Measurements from ENCODE around the gene CDON. TPM values are rescaled to one million over a fixed set of nuclear protein-coding genes. Genes with fewer than 3 reads are reported as not detected.

CDON gene
- total and polyA plus RNA-seq, 8 donors = 0.80 to 10.7 (median 2.9) TPM

DNA sequence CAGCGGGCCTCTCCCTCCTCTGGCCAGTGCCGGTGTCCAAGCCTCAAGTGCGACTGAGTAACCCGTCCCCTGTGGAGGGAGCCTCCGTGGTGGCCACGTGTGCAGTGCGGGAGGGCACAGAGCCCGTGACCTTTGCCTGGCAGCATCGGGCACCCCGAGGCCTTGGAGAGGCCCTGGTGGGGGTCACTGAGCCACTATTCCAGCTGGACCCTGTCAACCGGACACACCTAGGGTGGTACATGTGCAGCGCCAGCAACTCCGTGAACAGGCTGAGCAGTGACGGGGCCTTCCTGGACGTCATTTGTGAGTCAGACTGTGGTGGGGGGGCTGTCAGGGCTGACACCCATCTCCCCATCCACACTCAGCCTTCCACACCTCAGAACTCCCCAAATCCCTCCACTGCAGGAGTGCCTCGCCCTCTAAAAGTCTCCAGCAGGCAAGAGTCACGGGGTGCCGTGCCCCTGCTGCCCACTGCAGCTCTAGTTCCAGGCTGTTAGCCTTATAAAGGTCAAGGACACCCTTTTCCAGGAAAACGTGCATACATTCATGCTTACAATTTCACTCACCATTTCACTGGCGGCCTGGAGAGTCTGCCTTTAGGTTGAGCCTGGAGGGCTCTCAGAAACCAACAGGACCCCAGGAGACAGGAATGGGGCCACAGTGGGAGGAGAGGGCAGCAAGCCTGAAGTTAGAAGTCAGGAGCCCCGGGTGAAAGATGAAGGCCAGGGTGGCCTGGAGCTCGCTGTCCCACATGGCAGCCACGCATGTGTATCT, 114.2 kb downstream of the CDON start:
- DNase-seq = no peak
- ATAC-seq = no peak
- no peak for FAIRE-seq
- Histone ChIP-seq H3K4me1 (peaks cover 0 to 7% (median 7%) of the 10 kb centered on the region in 3 donors), H3K27ac (no peak overlapping the region), H3K9me3 (no peaks in the 10 kb centered on the region), H3K27me3 (no peaks in the 10 kb centered on the region), H3K4me3 (no peak overlapping the region), H3K36me3 (no peaks in the 10 kb centered on the region)
- intact Hi-C loops (cut with DNase I) = no loop called here
- 75 to 76% methylated on average over 20 to 23 of the region's 23 CpGs for WGBS, 2 donors
- TF ChIP-seq, protein P1, sequence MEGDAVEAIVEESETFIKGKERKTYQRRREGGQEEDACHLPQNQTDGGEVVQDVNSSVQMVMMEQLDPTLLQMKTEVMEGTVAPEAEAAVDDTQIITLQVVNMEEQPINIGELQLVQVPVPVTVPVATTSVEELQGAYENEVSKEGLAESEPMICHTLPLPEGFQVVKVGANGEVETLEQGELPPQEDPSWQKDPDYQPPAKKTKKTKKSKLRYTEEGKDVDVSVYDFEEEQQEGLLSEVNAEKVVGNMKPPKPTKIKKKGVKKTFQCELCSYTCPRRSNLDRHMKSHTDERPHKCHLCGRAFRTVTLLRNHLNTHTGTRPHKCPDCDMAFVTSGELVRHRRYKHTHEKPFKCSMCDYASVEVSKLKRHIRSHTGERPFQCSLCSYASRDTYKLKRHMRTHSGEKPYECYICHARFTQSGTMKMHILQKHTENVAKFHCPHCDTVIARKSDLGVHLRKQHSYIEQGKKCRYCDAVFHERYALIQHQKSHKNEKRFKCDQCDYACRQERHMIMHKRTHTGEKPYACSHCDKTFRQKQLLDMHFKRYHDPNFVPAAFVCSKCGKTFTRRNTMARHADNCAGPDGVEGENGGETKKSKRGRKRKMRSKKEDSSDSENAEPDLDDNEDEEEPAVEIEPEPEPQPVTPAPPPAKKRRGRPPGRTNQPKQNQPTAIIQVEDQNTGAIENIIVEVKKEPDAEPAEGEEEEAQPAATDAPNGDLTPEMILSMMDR (IDR thresholded peaks at IDR 0.05) = no peak

DNA sequence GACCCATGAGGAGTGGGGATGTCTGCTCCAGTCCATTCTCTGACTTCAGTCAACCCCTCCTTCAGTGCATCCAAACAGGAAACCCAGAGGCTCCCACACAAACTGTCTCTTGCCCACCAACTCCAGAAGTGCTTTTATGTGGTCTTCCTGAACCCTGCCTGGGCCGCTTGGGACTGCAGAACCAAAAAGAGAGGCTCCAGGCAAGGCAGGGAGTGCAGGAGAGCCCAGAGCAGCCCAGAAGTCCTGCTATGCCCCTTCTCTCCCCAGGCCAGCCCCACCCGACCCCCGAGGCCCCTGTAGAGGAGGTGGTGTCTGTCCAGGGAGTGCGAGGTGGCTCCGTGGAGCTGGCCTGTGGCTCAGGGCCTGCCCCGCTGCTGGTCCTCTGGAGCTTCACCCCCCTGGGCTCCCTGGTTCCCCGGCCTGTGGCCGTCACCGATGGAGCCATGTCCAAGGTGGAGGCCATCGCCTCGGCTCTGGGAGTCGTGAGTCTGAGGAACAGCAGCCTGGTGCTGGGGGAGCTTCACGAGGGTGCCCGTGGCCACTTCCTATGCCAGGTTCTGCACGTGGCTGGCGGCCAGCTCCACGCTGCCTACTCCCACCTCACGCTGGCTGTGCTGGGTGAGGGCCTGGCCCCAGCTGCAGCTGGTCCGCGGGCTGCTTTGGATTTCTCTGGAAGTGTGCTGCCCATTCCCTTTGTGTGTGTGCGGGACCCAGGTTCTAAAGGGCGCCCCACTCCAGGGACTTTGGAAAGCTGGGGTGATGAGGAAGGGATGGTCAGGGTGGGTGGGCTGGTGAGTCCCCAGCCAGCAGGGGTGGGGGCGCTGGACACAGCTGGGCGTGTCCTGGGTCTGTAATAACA, 115.0 kb downstream of the CDON start:
- 78 to 82% methylated on average over 22 to 24 of the region's 24 CpGs for whole genome bisulfite sequencing, 2 donors

DNA sequence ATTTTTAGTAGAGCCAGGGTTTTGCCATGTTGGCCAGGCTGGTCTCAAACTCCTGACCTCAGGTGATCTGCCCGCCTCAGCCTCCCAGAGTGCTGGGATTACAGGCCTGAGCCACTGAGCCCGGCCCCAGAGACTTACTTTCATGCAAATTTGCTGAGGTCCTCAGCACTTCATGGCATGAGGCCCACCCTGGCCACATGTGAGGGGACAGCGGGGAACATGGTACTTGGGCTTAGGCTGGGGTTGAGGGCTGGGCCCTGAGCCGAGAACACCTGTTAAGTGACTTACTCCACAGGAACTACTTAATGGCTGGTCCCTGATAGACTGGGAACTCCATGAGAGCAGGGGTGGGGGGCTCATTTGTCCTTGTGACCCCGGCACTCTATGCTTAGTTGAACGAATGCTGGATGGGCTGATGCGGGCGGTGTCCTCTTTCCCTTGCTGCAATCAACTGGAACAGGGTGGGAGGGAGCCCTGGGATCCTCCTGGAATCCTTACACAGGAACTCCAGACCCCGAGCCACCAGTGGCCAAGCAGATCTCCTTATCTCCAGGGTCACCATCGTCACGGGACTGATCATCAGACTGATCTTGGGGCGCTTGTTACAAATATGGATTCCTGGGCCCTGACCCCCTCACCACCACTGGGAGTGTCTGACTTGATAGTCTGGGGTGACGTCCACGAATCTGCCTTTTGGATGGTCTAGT, 115.8 kb downstream of the CDON start:
- intact Hi-C loops (cut with DNase I) = no loop called here
- DNase-seq (no peak), FAIRE-seq (no peak), ATAC-seq (no peak)
- no peak overlapping the region for H3K27ac ChIP-seq
- H3K27me3 ChIP-seq = no peaks in the 10 kb centered on the region
- no peaks in the 10 kb centered on the region for H3K9me3 ChIP-seq
- H3K36me3 ChIP-seq = no peaks in the 10 kb centered on the region
- no peak overlapping the region for H3K4me3 ChIP-seq
- WGBS, 2 donors = 79 to 88% methylated on average over 14 of the region's 14 CpGs
- H3K4me1 ChIP-seq = peaks cover 0 to 5% (median 0%) of the 10 kb centered on the region in 3 donors
- TF ChIP-seq, protein P1 (IDR thresholded peaks at IDR 0.05) = no peak

More for the DNA sequence above, 115.0 kb downstream of the CDON start:
- Histone ChIP-seq H3K27me3 (no peaks in the 10 kb centered on the region), H3K9me3 (no peaks in the 10 kb centered on the region), H3K4me3 (no peak overlapping the region), H3K4me1 (peaks cover 0 to 7% (median 7%) of the 10 kb centered on the region in 3 donors), H3K36me3 (no peaks in the 10 kb centered on the region), H3K27ac (no peak overlapping the region)
- DNase-seq = peak in 1 of 6 donors; percentile 71
- no peak for ATAC-seq
- TF ChIP-seq, protein P1 (IDR thresholded peaks at IDR 0.05) = no peak
- intact Hi-C loops (cut with DNase I) = no loop called here
- no peak for FAIRE-seq

DNA sequence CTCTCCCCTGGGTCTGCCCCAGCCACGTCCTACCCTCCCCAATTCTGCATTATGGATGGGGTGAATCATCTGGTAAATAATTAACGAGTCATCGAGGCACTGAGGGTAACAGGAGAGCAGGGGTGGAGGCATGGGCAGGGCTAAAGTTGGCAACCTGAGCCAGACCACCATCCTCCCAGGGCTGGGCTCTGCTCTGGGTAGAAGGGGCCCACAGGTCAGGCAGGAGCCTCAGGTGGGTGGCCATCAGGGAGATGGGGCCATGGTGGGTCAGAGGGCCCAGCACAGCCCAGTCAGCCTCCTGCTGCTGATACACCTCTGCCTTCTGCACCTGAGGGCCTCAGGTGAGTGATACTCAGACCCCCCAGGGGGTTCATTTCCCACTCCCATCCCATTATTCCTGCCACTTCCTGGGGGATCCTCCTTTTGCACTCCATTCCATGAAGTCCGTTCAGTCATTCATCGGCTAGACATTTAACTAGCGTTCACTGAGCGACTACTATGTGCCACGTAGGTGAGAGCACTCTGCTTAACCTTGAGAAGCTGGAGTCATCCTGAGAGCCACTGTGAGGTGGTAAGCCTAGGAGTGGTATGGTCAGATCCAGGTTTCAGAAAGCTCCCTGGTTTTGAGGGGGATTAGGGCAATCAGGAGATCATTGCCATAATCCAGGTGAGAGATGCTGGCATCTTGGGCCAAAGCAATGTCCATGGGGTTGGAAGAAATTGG, 116.7 kb downstream of the CDON start, which contains the start of gene VSIG10L2:
Gene VSIG10L2 (plus strand): TSS at position 248 of the 724 bp plus-strand sequence. CDS start 12 bp downstream, at position 260.
- WGBS, 2 donors = 69 to 72% methylated on average over 8 of the region's 8 CpGs
- Histone ChIP-seq H3K27me3 (no peaks in the 10 kb centered on the region), H3K4me3 (no peak within 1 kb of the TSS), H3K9me3 (no peaks in the 10 kb centered on the region), H3K4me1 (no peaks in the 10 kb centered on the region), H3K36me3 (no peaks in the 10 kb centered on the region), H3K27ac (no peak within 1 kb of the TSS)
- TF ChIP-seq, protein P1 (IDR thresholded peaks at IDR 0.05) = no peak
- FAIRE-seq = no peak
- DNase-seq = no peak
- intact Hi-C loops (cut with DNase I) = no loop called here
- no peak for ATAC-seq
